ENCODE measurements around the gene LRPAP1.
A peak's percentile ranks its signal among the peaks of the same experiment; 100 is the strongest.

Gene LRPAP1

GRCh38 chr4:3498407-3498806, 33.8 kb downstream of the LRPAP1 start:
- H3K27ac ChIP-seq, result peak overlapping the region; percentile 17
- TF ChIP-seq CTCF (conservative IDR thresholded peaks at IDR 0.05; ENCODE audit: low read depth), result no peak
- ChIA-PET POLR2A (ENCODE audit: low non-redundant PET) (no interaction called here), CTCF (no interaction called here)
- DNase-seq (ENCODE audit: low spot score), result no peak

GRCh38 chr4:3497523-3498389, 34.5 kb downstream of the LRPAP1 start:
- DNase-seq (ENCODE audit: low spot score), result no peak
- TF ChIP-seq CTCF (conservative IDR thresholded peaks at IDR 0.05; ENCODE audit: low read depth), result no peak
- POLR2A ChIA-PET (ENCODE audit: low non-redundant PET), result no interaction called here
- peak overlapping the region; percentile 17 for H3K27ac ChIP-seq
- CTCF ChIA-PET, result no interaction called here

GRCh38 chr4:3497095-3497494, 35.1 kb downstream of the LRPAP1 start:
- CTCF ChIA-PET, result no interaction called here
- no peak for DNase-seq (ENCODE audit: low spot score)
- no peak overlapping the region for H3K27ac ChIP-seq
- POLR2A ChIA-PET (ENCODE audit: low non-redundant PET), result no interaction called here
- TF ChIP-seq CTCF (conservative IDR thresholded peaks at IDR 0.05; ENCODE audit: low read depth), result no peak

GRCh38 chr4:3496021-3496420, 36.2 kb downstream of the LRPAP1 start:
- no peak for TF ChIP-seq CTCF (conservative IDR thresholded peaks at IDR 0.05; ENCODE audit: low read depth)
- DNase-seq (ENCODE audit: low spot score), result no peak
- no peak overlapping the region for H3K27ac ChIP-seq
- POLR2A ChIA-PET (ENCODE audit: low non-redundant PET), result no interaction called here
- CTCF ChIA-PET, result no interaction called here

- no peak for TF ChIP-seq CTCF (conservative IDR thresholded peaks at IDR 0.05; ENCODE audit: low read depth)
- no peak for DNase-seq (ENCODE audit: low spot score)
- ChIA-PET CTCF (no interaction called here), POLR2A (ENCODE audit: low non-redundant PET) (no interaction called here)
- H3K27ac ChIP-seq, result no peak overlapping the region
Observed at GRCh38 chr4:3495204-3495975, 36.8 kb downstream of the LRPAP1 start.

- ChIA-PET CTCF (no interaction called here), POLR2A (ENCODE audit: low non-redundant PET) (no interaction called here)
- no peak for DNase-seq (ENCODE audit: low spot score)
- peak overlapping the region; percentile 15; the same call in 1 of the 2 replicates for H3K27ac ChIP-seq
- no peak for TF ChIP-seq CTCF (conservative IDR thresholded peaks at IDR 0.05; ENCODE audit: low read depth)
Observed at GRCh38 chr4:3494462-3494871, 37.8 kb downstream of the LRPAP1 start.

Data from RWPE1 (cell line).